Endodermal cell (in vitro differentiated cells): ENCODE measurements around the gene SGPL1. TPM values are rescaled to one million over a fixed set of nuclear protein-coding genes. Genes with fewer than 3 reads are reported as not detected.

Experiments
- DNase-seq: peaks from one replicate; pipeline ENCODE4 v3.0.0-alpha.2; 2017
- H3K27ac ChIP-seq: 2 replicates; pipeline ENCODE4 v1.5.1; 2013; ENCODE audit warnings: mild to moderate bottlenecking, low read depth, low read length, moderate library complexity
- H3K27me3 ChIP-seq: 2 replicates; pipeline ENCODE4 v1.6.1; 2013; ENCODE audit warnings: mild to moderate bottlenecking, low read length, moderate library complexity; ENCODE audit not compliant: insufficient read depth, control insufficient read depth, poor library complexity, severe bottlenecking
- H3K36me3 ChIP-seq: 2 replicates; pipeline ENCODE4 v1.7.0; 2013; ENCODE audit warnings: mild to moderate bottlenecking, low read length, moderate library complexity; ENCODE audit not compliant: control insufficient read depth, insufficient read depth
- H3K4me1 ChIP-seq: one replicate; pipeline ENCODE4 v1.7.0; 2013; ENCODE audit warnings: low read length; ENCODE audit not compliant: control insufficient read depth, insufficient read depth
- H3K4me3 ChIP-seq: 2 replicates; pipeline ENCODE4 v1.5.1; 2013; ENCODE audit warnings: mild to moderate bottlenecking, low read length, moderate library complexity
- H3K9ac ChIP-seq: 2 replicates; pipeline ENCODE4 v1.6.1; 2013; ENCODE audit warnings: mild to moderate bottlenecking, low read length, moderate library complexity; ENCODE audit not compliant: poor library complexity, severe bottlenecking; ENCODE audit errors: extremely low read depth
- H3K9me3 ChIP-seq: 2 replicates; pipeline ENCODE4 v1.6.1; 2013; ENCODE audit warnings: mild to moderate bottlenecking, low read length, moderate library complexity; ENCODE audit not compliant: control insufficient read depth
- H3K27ac Mint-ChIP-seq: 2 replicates; pipeline ENCODE4 v1.8.0; 2020; ENCODE audit warnings: mixed read lengths
- H3K27me3 Mint-ChIP-seq: 2 replicates; pipeline ENCODE4 v1.8.0; 2021; ENCODE audit warnings: mild to moderate bottlenecking, mixed read lengths; ENCODE audit not compliant: insufficient read depth
- H3K36me3 Mint-ChIP-seq: 2 replicates; pipeline ENCODE4 v1.8.0; 2020; ENCODE audit warnings: low read depth, mixed read lengths
- H3K4me1 Mint-ChIP-seq: 2 replicates; pipeline ENCODE4 v1.8.0; 2020; ENCODE audit warnings: mixed read lengths
- H3K4me3 Mint-ChIP-seq: 2 replicates; pipeline ENCODE4 v1.8.0; 2020; ENCODE audit warnings: mild to moderate bottlenecking, moderate library complexity, mixed read lengths
- H3K9me3 Mint-ChIP-seq: 2 replicates; pipeline ENCODE4 v1.8.0; 2020; ENCODE audit warnings: mild to moderate bottlenecking, mixed read lengths
- CTCF ChIP-seq: fragments of 200-600 bp; sonication (generic); conservative IDR thresholded peaks from 2 replicates; pipeline ENCODE4 v1.5.0; 2021; ENCODE audit warnings: antibody characterized with exemption, mild to moderate bottlenecking
- WGBS, 2 experiments: methylation state at CpG; one replicate each; pipeline versions ENCODE4 v1.1.5 to v1.1.7; 2013; ENCODE audit warnings: missing lambda C conversion rate in 2 of 2, mixed read lengths in 1 of 2; ENCODE audit not compliant: insufficient coverage in 1 of 2, insufficient read length in 1 of 2; 5-methylcytosine and 5-hydroxymethylcytosine counted together
- total RNA-seq, 2 donors: library from RNA; stranded (reverse); fragmentation: NEBNext Ultra II Directional in 1 of 2; extraction: Animal tissue kit (Norgen Biotek cat#: 25700) in 1 of 2; gene quantifications; 2 replicates in 1 of 2; 3 replicates in 1 of 2; pipeline ENCODE4 v1.2.1, GENCODE V29; 2021

The SGPL1 gene
- total RNA-seq, 2 donors from 2014 or later = 95.4 to 103 TPM

GRCh38 chr10:70779511-70780369 is 36.0 kb upstream of the SGPL1 start:
- H3K4me3 ChIP-seq = no peak overlapping the region
- no peak overlapping the region for H3K27ac Mint-ChIP-seq
- H3K9ac ChIP-seq = no peak overlapping the region
- no peak for TF ChIP-seq CTCF
- H3K4me1 Mint-ChIP-seq = peaks cover 6% of the 10 kb centered on the region
- no peaks in the 10 kb centered on the region for H3K36me3 ChIP-seq
- no peaks in the 10 kb centered on the region for H3K9me3 ChIP-seq
- no peak overlapping the region for H3K27ac ChIP-seq
- H3K4me1 ChIP-seq = no peaks in the 10 kb centered on the region
- DNase-seq = peak; percentile 35
- H3K9me3 Mint-ChIP-seq = no peaks in the 10 kb centered on the region
- no peaks in the 10 kb centered on the region for H3K27me3 ChIP-seq
- H3K27me3 Mint-ChIP-seq = no peaks in the 10 kb centered on the region
- WGBS, 2 experiments = 91 to 95% methylated on average over 15 to 16 of the region's 16 CpGs
- no peaks in the 10 kb centered on the region for H3K36me3 Mint-ChIP-seq
- H3K4me3 Mint-ChIP-seq = no peak overlapping the region

GRCh38 chr10:70780370-70780760 is 35.4 kb upstream of the SGPL1 start:
- no peak for TF ChIP-seq CTCF
- Histone ChIP-seq H3K9me3 (no peaks in the 10 kb centered on the region), H3K4me1 (no peaks in the 10 kb centered on the region), H3K9ac (no peak overlapping the region), H3K27me3 (no peaks in the 10 kb centered on the region), H3K36me3 (no peaks in the 10 kb centered on the region), H3K4me3 (no peak overlapping the region), H3K27ac (no peak overlapping the region)
- H3K27ac Mint-ChIP-seq = no peak overlapping the region
- peaks cover 6% of the 10 kb centered on the region for H3K4me1 Mint-ChIP-seq
- no peaks in the 10 kb centered on the region for H3K9me3 Mint-ChIP-seq
- no peak for DNase-seq
- H3K36me3 Mint-ChIP-seq = no peaks in the 10 kb centered on the region
- H3K27me3 Mint-ChIP-seq = no peaks in the 10 kb centered on the region
- WGBS, 2 experiments = 89 to 92% methylated on average over 3 to 9 of the region's 9 CpGs
- H3K4me3 Mint-ChIP-seq = no peak overlapping the region

GRCh38 chr10:70780772-70781171 is 35.0 kb upstream of the SGPL1 start:
- no peaks in the 10 kb centered on the region for H3K27me3 ChIP-seq
- no peak overlapping the region for H3K27ac ChIP-seq
- H3K9me3 Mint-ChIP-seq = no peaks in the 10 kb centered on the region
- H3K4me1 Mint-ChIP-seq = peaks cover 6% of the 10 kb centered on the region
- WGBS, 2 experiments = 92 to 94% methylated on average over 4 of the region's 4 CpGs
- H3K27ac Mint-ChIP-seq = no peak overlapping the region
- H3K4me3 Mint-ChIP-seq = no peak overlapping the region
- DNase-seq = no peak
- no peaks in the 10 kb centered on the region for H3K9me3 ChIP-seq
- H3K4me3 ChIP-seq = no peak overlapping the region
- no peaks in the 10 kb centered on the region for H3K4me1 ChIP-seq
- TF ChIP-seq CTCF = no peak
- H3K36me3 ChIP-seq = no peaks in the 10 kb centered on the region
- H3K9ac ChIP-seq = no peak overlapping the region
- H3K27me3 Mint-ChIP-seq = no peaks in the 10 kb centered on the region
- no peaks in the 10 kb centered on the region for H3K36me3 Mint-ChIP-seq
